ENCODE data around the gene PRDX3. TPM values are rescaled to one million over a fixed set of nuclear protein-coding genes. Genes with fewer than 3 reads are reported as not detected.
A peak's percentile ranks its signal among the peaks of the same experiment; 100 is the strongest.

The PRDX3 gene
- total RNA-seq, 4 donors from 2014 or later = 90.6 to 231 (median 141) TPM

GRCh38 chr10:119165171-119166117, 13.2 kb downstream of the PRDX3 start, which contains the start of gene SFXN4:
TSS of gene SFXN4 (minus strand) at chr10:119165714. CDS start at chr10:119165647, 67 bp downstream.
- peak; percentile 68 to 81 for DNase-seq
- Histone ChIP-seq H3K27me3 (no peaks in the 10 kb centered on the region), H3K4me1 (no peaks in the 10 kb centered on the region), H3K27ac (peak within 1 kb of the TSS; percentile 91 to 96), H3K36me3 (no peaks in the 10 kb centered on the region), H3K9me3 (no peaks in the 10 kb centered on the region), H3K4me3 (peak within 1 kb of the TSS; percentile 48 to 78)
- intact Hi-C loops (cut with DNase I; ENCODE audit: low total_unique reads) = no loop called here
- TF ChIP-seq CTCF (IDR thresholded peaks at IDR 0.05) (peak in 2 of 4 experiments; percentile 11 to 13), POLR2A (IDR thresholded peaks at IDR 0.05) (peak; percentile 68 to 75)

- no peaks in the 10 kb centered on the region for H3K36me3 ChIP-seq
- no peak overlapping the region for H3K4me3 ChIP-seq
- H3K9me3 ChIP-seq = no peaks in the 10 kb centered on the region
- H3K4me1 ChIP-seq = no peaks in the 10 kb centered on the region
- intact Hi-C loops (cut with DNase I; ENCODE audit: low total_unique reads) = no loop called here
- H3K27me3 ChIP-seq = no peaks in the 10 kb centered on the region
- DNase-seq = no peak
- H3K27ac ChIP-seq = no peak overlapping the region
- TF ChIP-seq POLR2A (IDR thresholded peaks at IDR 0.05) = no peak
- TF ChIP-seq CTCF (IDR thresholded peaks at IDR 0.05) = no peak
These were observed 16.0 kb downstream of the PRDX3 start for GRCh38 chr10:119162452-119163092.

GRCh38 chr10:119161680-119162451, 16.7 kb downstream of the PRDX3 start:
- intact Hi-C loops (cut with DNase I; ENCODE audit: low total_unique reads) = no loop called here
- no peaks in the 10 kb centered on the region for H3K4me1 ChIP-seq

GRCh38 chr10:119159332-119159731, 19.3 kb downstream of the PRDX3 start:
- no peaks in the 10 kb centered on the region for H3K36me3 ChIP-seq
- H3K27me3 ChIP-seq = no peaks in the 10 kb centered on the region
- intact Hi-C loops (cut with DNase I; ENCODE audit: low total_unique reads) = no loop called here
- TF ChIP-seq POLR2A (IDR thresholded peaks at IDR 0.05) (no peak), CTCF (IDR thresholded peaks at IDR 0.05) (no peak)
- no peaks in the 10 kb centered on the region for H3K4me1 ChIP-seq
- no peaks in the 10 kb centered on the region for H3K9me3 ChIP-seq
- no peak for DNase-seq
- no peak overlapping the region for H3K27ac ChIP-seq
- no peak overlapping the region for H3K4me3 ChIP-seq

More at GRCh38 chr10:119161680-119162451, 16.7 kb downstream of the PRDX3 start:
- no peak for DNase-seq
- no peaks in the 10 kb centered on the region for H3K9me3 ChIP-seq
- H3K36me3 ChIP-seq = no peaks in the 10 kb centered on the region
- H3K4me3 ChIP-seq = no peak overlapping the region
- peak overlapping the region; percentile 3 to 38 for H3K27ac ChIP-seq
- H3K27me3 ChIP-seq = no peaks in the 10 kb centered on the region
- TF ChIP-seq CTCF (IDR thresholded peaks at IDR 0.05) (peak in 2 of 4 experiments; percentile 28 to 30), POLR2A (IDR thresholded peaks at IDR 0.05) (no peak)

Measured in uterus (tissue), 4 donors.